NCI-H128 (cell line): ENCODE data around the gene FHIT.

Experiments used
- DNase-seq: peaks from one replicate; lab custom pipeline; 2025; ENCODE audit not compliant: unreplicated experiment; lab: John Stamatoyannopoulos, UW

The FHIT gene

GRCh38 chr3:60652829-60653228 lies 598.4 kb downstream of the FHIT start:
- DNase-seq, result no peak

GRCh38 chr3:60651799-60652198 lies 599.5 kb downstream of the FHIT start:
- no peak for DNase-seq

GRCh38 chr3:60650171-60650570 lies 601.1 kb downstream of the FHIT start:
- no peak for DNase-seq

- DNase-seq, result no peak
These were observed 605.5 kb downstream of the FHIT start for GRCh38 chr3:60645801-60646200.

GRCh38 chr3:60643831-60644230 lies 607.4 kb downstream of the FHIT start:
- no peak for DNase-seq

GRCh38 chr3:60641354-60641753 lies 609.9 kb downstream of the FHIT start:
- no peak for DNase-seq

- DNase-seq, result no peak
These were observed 614.4 kb downstream of the FHIT start for GRCh38 chr3:60636846-60637245.

GRCh38 chr3:60633644-60634043 lies 617.6 kb downstream of the FHIT start:
- DNase-seq, result no peak

GRCh38 chr3:60631509-60631908 lies 619.7 kb downstream of the FHIT start:
- no peak for DNase-seq

- DNase-seq, result no peak
These were observed 620.3 kb downstream of the FHIT start for GRCh38 chr3:60630953-60631352.

- no peak for DNase-seq
These were observed 621.4 kb downstream of the FHIT start for GRCh38 chr3:60629816-60630215.

- no peak for DNase-seq
These were observed 628.9 kb downstream of the FHIT start for GRCh38 chr3:60622349-60622748.

- DNase-seq, result no peak
These were observed 634.1 kb downstream of the FHIT start for GRCh38 chr3:60617188-60617587.

GRCh38 chr3:60613769-60614303 lies 637.4 kb downstream of the FHIT start:
- no peak for DNase-seq

GRCh38 chr3:60610441-60611112 lies 640.7 kb downstream of the FHIT start:
- DNase-seq, result no peak

- DNase-seq, result no peak
These were observed 641.8 kb downstream of the FHIT start for GRCh38 chr3:60609446-60609845.

GRCh38 chr3:60603860-60604259 lies 647.4 kb downstream of the FHIT start:
- no peak for DNase-seq

GRCh38 chr3:60600848-60601247 lies 650.4 kb downstream of the FHIT start:
- no peak for DNase-seq

- DNase-seq, result no peak
These were observed 651.7 kb downstream of the FHIT start for GRCh38 chr3:60599586-60599985.

- no peak for DNase-seq
These were observed 652.6 kb downstream of the FHIT start for GRCh38 chr3:60598671-60599070.

- no peak for DNase-seq
These were observed 657.2 kb downstream of the FHIT start for GRCh38 chr3:60594025-60594424.

GRCh38 chr3:60591267-60591666 lies 660.0 kb downstream of the FHIT start:
- DNase-seq, result no peak

- no peak for DNase-seq
These were observed 662.4 kb downstream of the FHIT start for GRCh38 chr3:60588806-60589205.
